GM19239 (cell line): Measurements from ENCODE around the gene CCR8.
"Not testable (repeated sequence)": the region's sequence is repeated elsewhere in the genome, so short reads cannot be mapped to it uniquely, and the experiment has no call there.

Source experiments
- DNase-seq: peaks from one replicate; pipeline ENCODE4 v3.0.0; 2011; ENCODE audit warnings: low spot score; ENCODE audit not compliant: insufficient read length
- FAIRE-seq: peaks from 2 replicates; lab custom pipeline; 2011; peaks lifted over from hg19 to GRCh38; lab: Jason Lieb, UNC

The CCR8 gene

DNA sequence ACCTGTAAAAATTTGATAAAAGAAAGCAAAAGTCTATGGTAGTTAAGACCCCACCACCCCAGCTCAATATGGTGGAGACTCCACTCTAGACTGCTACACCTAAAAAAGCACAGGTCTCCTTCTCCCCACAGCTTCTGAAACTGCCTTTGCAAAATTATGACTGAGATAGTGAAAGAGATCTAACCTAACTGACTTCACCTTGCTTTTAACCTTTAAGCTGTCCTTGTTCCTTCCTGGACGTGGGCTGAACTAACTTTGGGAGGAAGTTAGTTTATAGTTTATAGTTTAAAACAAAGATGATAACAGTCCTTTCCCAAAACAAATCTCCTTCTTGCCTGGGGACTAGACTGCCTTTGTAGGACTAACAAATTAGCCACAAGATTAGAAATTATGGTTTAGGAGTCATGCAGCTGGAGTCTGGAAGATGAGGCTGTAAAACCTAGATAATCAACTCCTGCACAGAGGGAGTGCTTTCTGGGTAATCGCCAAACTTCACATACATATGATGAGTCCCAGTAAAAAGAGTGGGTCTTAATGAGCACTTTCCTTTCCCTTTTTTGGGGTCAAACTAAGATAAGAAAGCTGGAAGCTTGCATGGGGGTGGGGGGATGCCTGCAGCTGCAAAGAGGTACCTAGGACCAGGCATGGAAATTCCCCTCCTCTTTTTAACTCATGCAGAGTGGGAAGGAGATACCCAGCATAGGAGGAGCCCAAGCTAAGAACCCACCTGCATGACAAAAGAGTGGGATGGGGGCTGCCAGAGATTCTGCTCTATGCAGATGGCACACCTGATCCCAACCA is 17.5 kb downstream of the CCR8 start:
- FAIRE-seq (peak; percentile 86), DNase-seq (no peak)

- DNase-seq (no peak), FAIRE-seq (no peak)
Measured at GRCh38 chr3:39347586-39347876, 18.0 kb downstream of the CCR8 start.

- DNase-seq: no peak
- FAIRE-seq: no peak
Measured at GRCh38 chr3:39349080-39349479, 19.6 kb downstream of the CCR8 start.

GRCh38 chr3:39350714-39351113 is 21.2 kb downstream of the CCR8 start:
- FAIRE-seq (no peak), DNase-seq (no peak)

DNA sequence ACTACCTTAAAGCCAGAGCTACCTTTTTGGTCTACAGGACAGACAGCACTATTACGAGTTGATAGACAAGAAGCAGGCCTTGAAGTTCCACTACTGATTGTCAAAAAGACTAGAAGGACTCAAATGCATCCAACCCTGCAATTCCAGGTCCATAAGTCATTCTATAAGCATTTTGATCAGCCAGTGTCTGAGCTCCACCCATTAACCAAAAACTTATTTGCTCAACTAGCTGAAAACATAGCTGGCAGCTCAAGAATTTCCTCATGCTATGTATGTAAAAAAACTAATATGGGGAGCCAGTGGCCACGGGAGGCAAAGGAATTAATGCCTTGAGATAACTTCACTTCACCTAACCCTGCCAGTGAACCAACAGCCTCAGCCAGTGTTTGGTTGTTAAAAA is 21.6 kb downstream of the CCR8 start:
- DNase-seq, FAIRE-seq: not testable (repeated sequence)

GRCh38 chr3:39353168-39353927 is 23.8 kb downstream of the CCR8 start:
- DNase-seq, FAIRE-seq: not testable (repeated sequence)

GRCh38 chr3:39358333-39358732 is 28.8 kb downstream of the CCR8 start:
- FAIRE-seq (no peak), DNase-seq (no peak)

DNA sequence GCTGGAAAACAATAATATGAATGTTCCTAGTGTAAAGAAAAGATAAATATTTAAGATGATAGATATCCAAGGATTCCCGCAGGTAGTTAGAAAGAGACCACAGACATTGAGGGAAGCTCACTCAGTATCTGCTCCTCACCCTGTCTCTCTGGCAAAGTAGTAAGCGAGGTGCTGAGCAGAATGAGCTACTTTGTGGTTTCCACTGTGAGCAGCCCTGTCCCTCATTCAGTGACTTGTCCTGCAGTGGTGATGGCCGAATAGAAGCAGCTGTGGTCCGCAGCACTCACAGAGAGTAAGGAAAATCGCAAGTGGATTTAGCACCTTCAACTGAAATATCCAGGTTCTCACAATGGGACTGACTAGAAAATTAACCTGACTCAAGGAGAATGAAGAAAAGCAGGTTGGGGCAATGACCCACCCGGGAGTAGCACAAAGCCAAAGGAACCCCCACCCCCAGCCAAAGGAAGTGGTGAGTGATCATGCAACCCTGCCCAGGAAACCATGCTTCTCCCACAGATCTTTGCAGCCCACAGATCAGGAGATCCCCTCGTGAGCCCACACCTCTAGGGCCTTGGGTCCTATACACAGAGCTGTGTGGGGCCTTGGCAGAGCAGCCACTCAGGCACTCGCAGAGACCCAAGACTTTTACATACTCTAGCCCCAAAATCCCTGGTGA is 31.9 kb downstream of the CCR8 start:
- FAIRE-seq (no peak), DNase-seq (no peak)

DNA sequence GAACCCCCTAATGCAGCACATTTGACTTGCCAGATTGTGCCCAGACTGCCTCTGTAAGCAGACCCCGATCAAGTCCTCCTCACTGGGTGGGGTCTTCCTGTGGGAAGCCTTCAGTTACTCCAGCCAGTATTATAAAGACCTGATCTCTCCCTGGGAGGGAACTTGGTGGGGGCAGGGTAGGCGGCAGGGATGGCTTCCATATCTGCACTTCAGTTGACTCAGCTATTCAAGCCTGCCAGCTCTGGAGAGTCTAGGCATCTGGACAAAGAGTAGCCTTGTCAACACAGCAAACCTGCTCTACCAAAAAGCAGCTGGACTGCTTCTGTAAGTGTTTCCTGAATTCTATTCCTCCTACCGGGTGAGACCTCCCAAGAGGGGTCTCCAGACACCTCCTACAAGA is 32.7 kb downstream of the CCR8 start:
- DNase-seq: no peak
- FAIRE-seq: no peak

DNA sequence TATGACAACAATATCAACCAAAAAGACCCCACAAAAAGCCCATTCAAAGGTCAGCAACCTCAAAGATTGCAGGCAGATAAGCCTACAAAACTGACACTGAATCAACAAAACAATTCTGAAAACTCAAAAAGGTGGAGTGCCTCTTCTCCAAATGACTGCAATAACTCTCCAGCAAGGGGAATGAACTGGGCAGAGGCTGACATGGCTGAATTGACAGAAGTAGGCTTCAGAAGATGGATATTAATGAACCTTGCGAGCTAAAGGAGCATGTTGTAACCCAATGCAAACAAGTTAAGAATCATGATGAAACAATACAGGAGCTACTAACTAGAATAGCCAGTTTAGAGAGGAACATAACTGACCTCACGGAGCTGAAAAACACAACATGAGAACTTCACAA is 33.3 kb downstream of the CCR8 start:
- no peak for FAIRE-seq
- DNase-seq: no peak

DNA sequence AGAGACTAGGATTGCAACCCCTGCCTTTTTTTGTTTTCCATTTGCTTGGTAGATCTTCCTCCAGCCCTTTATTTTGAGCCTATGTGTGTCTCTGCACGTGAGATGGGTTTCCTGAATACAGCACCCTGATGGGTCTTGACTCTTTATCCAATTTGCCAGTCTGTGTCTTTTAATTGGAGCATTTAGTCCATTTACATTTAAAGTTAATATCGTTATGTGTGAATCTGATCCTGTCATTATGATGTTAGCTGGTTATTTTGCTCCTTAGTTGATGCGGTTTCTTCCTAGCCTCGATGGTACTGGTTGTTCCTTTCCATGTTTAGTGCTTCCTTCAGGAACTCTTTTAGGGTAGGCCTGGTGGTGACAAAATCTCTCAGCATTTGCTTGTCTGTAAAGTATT is 40.9 kb downstream of the CCR8 start:
- DNase-seq, FAIRE-seq: not testable (repeated sequence)

GRCh38 chr3:39372833-39373232 is 43.3 kb downstream of the CCR8 start:
- no peak for FAIRE-seq
- no peak for DNase-seq

DNA sequence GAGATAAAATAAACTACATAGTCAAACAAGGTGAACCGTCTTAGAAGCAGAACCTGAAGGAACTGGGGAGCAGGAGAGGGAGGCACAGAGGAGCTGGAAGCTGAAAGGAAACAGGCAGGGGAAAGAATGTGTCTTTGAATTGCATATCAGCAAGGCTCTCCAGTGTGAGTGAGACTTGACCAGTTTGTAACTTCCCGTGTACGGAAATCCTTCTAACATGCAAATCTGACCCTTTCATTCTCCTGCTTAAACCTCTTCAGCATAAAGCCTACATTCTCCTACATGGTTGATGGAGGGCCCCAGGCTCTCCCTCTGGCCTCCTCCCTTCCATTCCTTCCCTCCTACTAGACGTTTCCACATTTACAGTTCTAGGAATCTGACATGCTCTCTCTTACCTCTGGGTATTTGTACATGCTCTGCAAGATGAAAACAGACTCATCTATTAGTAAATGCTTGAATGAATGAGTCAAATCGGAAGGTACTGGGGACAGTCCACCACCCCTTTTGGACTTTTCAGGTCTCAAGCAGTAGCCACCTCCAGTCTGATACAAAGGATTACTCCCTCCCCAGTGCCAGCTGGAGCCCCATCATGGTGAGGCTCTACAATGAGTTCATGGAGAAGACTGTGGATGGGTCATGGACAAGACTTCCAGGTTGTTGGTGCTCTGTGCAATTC is 47.6 kb downstream of the CCR8 start:
- DNase-seq (no peak), FAIRE-seq (peak; percentile 54)

GRCh38 chr3:39378088-39378487 is 48.6 kb downstream of the CCR8 start:
- peak; percentile 94 for FAIRE-seq
- DNase-seq: peak; percentile 25

DNA sequence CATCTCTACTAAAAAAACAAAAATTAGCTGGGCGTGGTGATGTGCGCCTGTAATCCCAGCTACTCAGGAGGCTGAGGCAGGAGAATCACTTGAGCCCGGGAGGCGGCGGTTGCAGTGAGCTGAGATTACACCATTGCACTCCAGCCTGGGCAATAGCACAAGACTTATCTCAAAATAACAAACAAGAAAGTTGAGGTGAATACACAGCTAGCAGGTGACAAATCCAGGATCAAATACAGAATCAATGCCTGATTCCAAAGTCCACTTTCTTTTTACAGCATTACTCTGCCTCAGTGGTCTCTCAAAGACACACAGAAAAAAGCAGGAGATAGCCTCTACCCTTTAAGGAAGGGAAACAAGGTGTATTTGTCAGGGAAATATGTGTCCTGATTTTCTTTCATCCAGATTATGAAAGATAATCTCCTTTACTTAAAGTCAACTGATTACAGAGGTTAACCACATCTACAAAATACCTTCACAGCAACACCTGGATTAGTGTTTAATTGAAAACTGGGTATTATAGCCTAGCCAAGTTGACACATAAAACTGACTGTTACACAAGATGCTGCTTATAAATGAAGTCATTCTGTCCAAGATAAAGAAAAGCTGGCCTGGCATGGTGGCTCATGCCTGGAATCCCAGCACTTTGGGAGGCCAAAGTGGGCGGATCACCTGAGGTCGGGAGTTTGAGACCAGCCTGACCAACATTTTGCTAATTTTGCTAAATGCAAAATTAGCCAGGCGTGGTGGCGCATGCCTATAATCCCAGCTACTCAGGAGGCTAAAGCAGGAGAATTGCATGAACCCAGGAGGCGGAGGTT is 49.7 kb downstream of the CCR8 start:
- DNase-seq (no peak), FAIRE-seq (no peak)

DNA sequence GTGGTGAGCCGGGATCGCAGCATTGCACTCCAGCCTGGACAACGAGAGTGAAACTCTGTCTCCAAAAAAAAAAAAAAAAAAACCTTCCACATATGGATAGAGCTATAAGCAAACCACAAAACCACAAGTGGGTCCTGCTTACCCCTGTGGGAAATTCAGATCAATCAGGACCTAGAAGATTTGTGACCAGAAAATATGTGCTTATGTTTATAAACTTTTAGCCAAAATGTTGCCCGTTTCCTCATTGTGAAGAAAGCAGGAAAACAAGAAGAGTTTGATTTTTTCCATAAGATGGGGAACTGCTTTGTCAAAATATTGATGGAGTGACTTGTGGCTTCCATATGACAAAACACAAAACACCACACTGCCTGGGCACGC is 50.3 kb downstream of the CCR8 start:
- no peak for FAIRE-seq
- DNase-seq: no peak

DNA sequence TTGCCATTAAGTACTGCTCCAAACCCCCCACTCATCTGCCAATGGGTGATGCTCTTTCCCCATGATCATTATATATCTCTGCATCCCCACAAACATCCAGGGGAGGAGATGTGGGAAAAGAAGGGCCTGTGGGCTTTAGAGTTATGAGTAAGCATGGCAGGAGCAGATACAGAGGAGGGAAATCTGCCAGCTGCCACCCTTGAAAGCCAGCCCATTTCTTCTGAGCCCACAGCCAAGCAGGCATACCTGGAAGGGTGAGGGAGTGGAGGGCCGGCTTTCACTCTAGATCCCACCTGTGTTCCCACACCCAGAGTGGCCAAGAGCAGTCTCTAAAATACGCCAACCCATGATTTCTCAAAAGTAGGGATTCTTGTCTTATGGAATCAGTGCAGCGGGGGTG is 51.9 kb downstream of the CCR8 start:
- no peak for FAIRE-seq
- DNase-seq: no peak
